Endothelial cell of umbilical vein (primary cell): ENCODE data around the gene SLC2A6. TPM values are rescaled to one million over a fixed set of nuclear protein-coding genes. Genes with fewer than 3 reads are reported as not detected.

Experiments used
- BruUV-seq: library from RNA; stranded (reverse); fragments of 400-500 nt; replicated peaks from 2 replicates; lab custom pipeline; 2021; lab: Mats Ljungman, UMichigan
- CTCF ChIA-PET: fragments of 300-600, 350-600 bp; sonication (Branson Sonifier 250); formaldehyde crosslinking; loops from one replicate; lab custom pipeline; 2021; ENCODE audit warnings: antibody characterized with exemption, inconsistent platforms; lab: Charles Lee
- POLR2A ChIA-PET: fragments of 300-600, 350-600 bp; sonication (Branson Sonifier 250); formaldehyde crosslinking; loops from one replicate; lab custom pipeline; 2021; ENCODE audit warnings: antibody characterized with exemption, inconsistent platforms; lab: Charles Lee
- DNase-seq: peaks from one replicate; pipeline ENCODE4 v3.0.0-alpha.2; 2011; ENCODE audit warnings: low read depth, low spot score
- FAIRE-seq: peaks from 2 replicates; lab custom pipeline; 2011; peaks lifted over from hg19 to GRCh38; lab: Jason Lieb, UNC
- H2AFZ ChIP-seq: 2 replicates; pipeline ENCODE4 v1.6.0; 2012; ENCODE audit warnings: low read depth, low read length, control low read depth, inconsistent platforms
- H3K27ac ChIP-seq: 2 replicates; pipeline ENCODE4 v1.5.1; 2011; ENCODE audit warnings: low read depth, mild to moderate bottlenecking, control low read depth, low read length, moderate library complexity; ENCODE audit not compliant: insufficient read depth
- H3K27me3 ChIP-seq, 2 experiments: 2 replicates each; pipeline versions ENCODE4 v1.6.0 to v1.6.1; 2011; ENCODE audit warnings: low read length in 2 of 2, mixed read lengths in 1 of 2; ENCODE audit not compliant: control insufficient read depth in 2 of 2, insufficient read depth in 2 of 2
- H3K36me3 ChIP-seq, 2 experiments: 2 replicates in 1 of 2; 3 replicates in 1 of 2; pipeline ENCODE4 v1.5.1; 2011; ENCODE audit warnings: low read length in 2 of 2, mild to moderate bottlenecking in 1 of 2, moderate library complexity in 1 of 2; ENCODE audit not compliant: control insufficient read depth in 2 of 2, insufficient read depth in 2 of 2; ENCODE audit errors: extremely low read depth in 1 of 2
- H3K4me1 ChIP-seq: 3 replicates; pipeline ENCODE4 v1.5.1; 2011; ENCODE audit warnings: mild to moderate bottlenecking, low read length; ENCODE audit not compliant: control insufficient read depth, insufficient read depth; ENCODE audit errors: extremely low read depth
- H3K4me2 ChIP-seq: 2 replicates; pipeline ENCODE4 v1.6.1; 2011; ENCODE audit warnings: low read length, control low read depth, mixed read lengths; ENCODE audit not compliant: insufficient read depth
- H3K4me3 ChIP-seq, 3 experiments: fragments of 200-600 bp in 1 of 3; sonication (generic), shearing (Covaris generic) in 1 of 3; replicated peaks in 1 of 3; 2 replicates each; pipeline ENCODE4 v1.5.1; 2011 to 2016; ENCODE audit warnings: control low read depth in 3 of 3, low read length in 3 of 3, mild to moderate bottlenecking in 2 of 3, inconsistent platforms in 1 of 3, low read depth in 1 of 3, moderate library complexity in 1 of 3; ENCODE audit not compliant: insufficient read depth in 1 of 3
- H3K79me2 ChIP-seq: 2 replicates; pipeline ENCODE4 v1.6.0; 2012; ENCODE audit warnings: low read length, inconsistent platforms; ENCODE audit not compliant: control insufficient read depth, insufficient read depth
- H3K9ac ChIP-seq: replicated peaks from 2 replicates; pipeline ENCODE3; 2011; ENCODE audit warnings: low read length, control low read depth; ENCODE audit not compliant: insufficient read depth; ENCODE audit errors: extremely low read depth
- H3K9me1 ChIP-seq: replicated peaks from 3 replicates; pipeline ENCODE4 v1.6.0; 2011; ENCODE audit warnings: mild to moderate bottlenecking, low read length; ENCODE audit not compliant: control insufficient read depth, insufficient read depth; ENCODE audit errors: extremely low read depth
- H3K9me3 ChIP-seq: replicated peaks from 2 replicates; pipeline ENCODE4 v1.5.1; 2012; ENCODE audit warnings: low read length, inconsistent platforms; ENCODE audit not compliant: control insufficient read depth, insufficient read depth
- H4K20me1 ChIP-seq: replicated peaks from 2 replicates; pipeline ENCODE3; 2011; ENCODE audit warnings: mild to moderate bottlenecking, low read length; ENCODE audit not compliant: control insufficient read depth, insufficient read depth; ENCODE audit errors: extremely low read depth
- EZH2 ChIP-seq: IDR thresholded peaks from 2 replicates; pipeline ENCODE4 v1.6.1; 2012; ENCODE audit warnings: borderline replicate concordance, low read depth, mild to moderate bottlenecking, moderate library complexity, low read length, inconsistent platforms; ENCODE audit not compliant: severe bottlenecking
- FOS ChIP-seq: IDR thresholded peaks from 2 replicates; pipeline ENCODE4 v1.6.1; 2011; ENCODE audit warnings: mild to moderate bottlenecking, low read length, moderate library complexity, borderline replicate concordance; ENCODE audit not compliant: insufficient read depth
- GATA2 ChIP-seq: IDR thresholded peaks from 2 replicates; pipeline ENCODE4 v1.7.0; 2011; ENCODE audit warnings: low read depth, mild to moderate bottlenecking, moderate library complexity, mixed read lengths, low read length; ENCODE audit not compliant: insufficient read length, insufficient read depth
- JUN ChIP-seq: IDR thresholded peaks from 2 replicates; pipeline ENCODE4 v1.6.1; 2011; ENCODE audit warnings: borderline replicate concordance, low read depth; ENCODE audit not compliant: insufficient read length, insufficient read depth
- MYC ChIP-seq: IDR thresholded peaks from one replicate; pipeline ENCODE4 v1.6.1; 2011; ENCODE audit warnings: mild to moderate bottlenecking, low read depth, low read length
- POLR2A ChIP-seq: IDR thresholded peaks from 2 replicates; pipeline ENCODE4 v1.6.1; 2012; ENCODE audit warnings: low read depth, mild to moderate bottlenecking, control low read depth, low read length
- POLR2AphosphoS5 ChIP-seq: IDR thresholded peaks from 2 replicates; pipeline ENCODE4 v1.6.1; 2012; ENCODE audit warnings: low read depth, mild to moderate bottlenecking, control low read depth, low read length, moderate library complexity; ENCODE audit not compliant: insufficient read depth
- dilution Hi-C: fragments of 300-500 bp; cut with MboI; formaldehyde crosslinking; loops from one replicate; pipeline ENCODE4 v1.15.0; 2019; ENCODE audit warnings: low sequenced_read_pairs; ENCODE audit not compliant: extremely low pct_ligation_motif_present
- intact Hi-C: fragments of 100-400 bp; cut with micrococcal nuclease; formaldehyde crosslinking; loops from one replicate; pipeline ENCODE4 v1.10.0; 2022
- polyA plus RNA-seq, 4 experiments: library from polyadenylated mRNA; depleted of rRNA in 3 of 4; stranded (reverse) in 3 of 4; unstranded in 1 of 4; fragments of >200 nt; gene quantifications; 2 replicates each; pipeline versions ENCODE4 v1.2.1 to v1.2.3, GENCODE V29; 2011 to 2012; ENCODE audit warnings: missing spikeins in 1 of 4
- total RNA-seq: library from RNA; stranded (reverse); gene quantifications from 2 replicates; pipeline ENCODE4 v1.2.3, GENCODE V29; 2021
- TF ChIP-seq, protein P1 (sequence below): IDR thresholded peaks from 2 replicates; pipeline ENCODE4 v1.6.1; 2011; ENCODE audit not compliant: insufficient read depth, insufficient read length
- TF ChIP-seq, protein P2 (sequence below), 2 donors: IDR thresholded peaks; 1 replicate in 1 of 2; 2 replicates in 1 of 2; pipeline ENCODE4 v1.5.1; 2011; ENCODE audit warnings: low read length in 2 of 2, mild to moderate bottlenecking in 2 of 2, moderate library complexity in 2 of 2, control low read depth in 1 of 2, inconsistent platforms in 1 of 2, low read depth in 1 of 2; ENCODE audit not compliant: insufficient read depth in 1 of 2; ENCODE audit errors: extremely low read depth in 1 of 2

The SLC2A6 gene
- total and polyA plus RNA-seq, 2 donors (not counting 3 experiments of a cell fraction or from before 2014, with no cell fraction given) = 35.7 to 39.6 TPM

DNA sequence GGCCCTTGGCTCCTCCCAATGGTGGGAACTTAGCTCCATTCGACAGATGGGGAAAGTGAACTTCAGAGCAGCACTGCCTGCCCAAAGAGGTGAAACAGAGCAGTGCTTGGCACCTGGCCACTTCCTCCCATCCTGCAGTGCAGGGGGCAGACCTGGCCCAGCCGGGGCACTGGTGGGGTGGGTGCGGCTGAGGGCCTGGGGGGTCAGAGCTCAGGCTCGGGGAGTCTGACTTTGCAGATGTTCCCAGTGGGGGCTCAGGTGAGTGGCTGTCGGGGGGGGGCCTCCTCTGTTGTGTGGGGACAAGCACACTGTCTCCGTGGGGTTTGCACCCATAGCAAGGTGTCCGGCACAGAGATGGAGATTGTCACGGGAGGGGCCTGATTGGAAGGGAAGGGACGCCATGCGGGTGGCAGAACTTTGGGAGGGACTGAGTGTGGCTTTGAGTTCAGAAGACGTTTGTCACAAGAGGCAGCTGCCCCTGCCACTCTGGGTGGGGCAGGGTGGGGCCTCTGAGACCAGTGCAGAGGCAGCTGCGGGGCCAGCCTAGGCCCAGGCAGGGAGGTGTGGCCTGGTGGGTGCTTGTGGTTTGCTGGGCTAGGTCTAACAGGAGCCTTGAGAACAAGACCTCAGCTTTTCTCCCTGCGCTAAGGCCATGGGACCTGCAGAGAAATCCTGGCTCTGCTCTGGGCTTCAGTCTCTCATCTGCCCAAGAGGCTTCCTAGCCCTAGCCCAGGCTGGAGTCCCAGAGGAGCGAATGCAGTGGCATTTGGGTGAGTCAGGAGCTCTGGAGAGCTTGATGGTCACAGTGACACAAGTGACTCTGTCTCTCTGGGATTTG lies 43.4 kb upstream of the SLC2A6 start:
- no peak overlapping the region for H3K4me3 ChIP-seq
- ChIA-PET POLR2A (no interaction called here), CTCF (no interaction called here)
- FAIRE-seq (no peak), DNase-seq (no peak)
- intact Hi-C loops (no loop called here), dilution Hi-C loops (no loop called here)
- H3K4me1 ChIP-seq = no peaks in the 10 kb centered on the region
- no peaks in the 10 kb centered on the region for H3K9me1 ChIP-seq
- H3K9ac ChIP-seq = no peak overlapping the region
- TF ChIP-seq JUN (no peak), GATA2 (no peak), EZH2 (no peak), FOS (no peak), POLR2AphosphoS5 (no peak), MYC (no peak), POLR2A (no peak)
- TF ChIP-seq, protein P1, sequence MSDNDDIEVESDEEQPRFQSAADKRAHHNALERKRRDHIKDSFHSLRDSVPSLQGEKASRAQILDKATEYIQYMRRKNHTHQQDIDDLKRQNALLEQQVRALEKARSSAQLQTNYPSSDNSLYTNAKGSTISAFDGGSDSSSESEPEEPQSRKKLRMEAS = no peak
- TF ChIP-seq, protein P2, sequence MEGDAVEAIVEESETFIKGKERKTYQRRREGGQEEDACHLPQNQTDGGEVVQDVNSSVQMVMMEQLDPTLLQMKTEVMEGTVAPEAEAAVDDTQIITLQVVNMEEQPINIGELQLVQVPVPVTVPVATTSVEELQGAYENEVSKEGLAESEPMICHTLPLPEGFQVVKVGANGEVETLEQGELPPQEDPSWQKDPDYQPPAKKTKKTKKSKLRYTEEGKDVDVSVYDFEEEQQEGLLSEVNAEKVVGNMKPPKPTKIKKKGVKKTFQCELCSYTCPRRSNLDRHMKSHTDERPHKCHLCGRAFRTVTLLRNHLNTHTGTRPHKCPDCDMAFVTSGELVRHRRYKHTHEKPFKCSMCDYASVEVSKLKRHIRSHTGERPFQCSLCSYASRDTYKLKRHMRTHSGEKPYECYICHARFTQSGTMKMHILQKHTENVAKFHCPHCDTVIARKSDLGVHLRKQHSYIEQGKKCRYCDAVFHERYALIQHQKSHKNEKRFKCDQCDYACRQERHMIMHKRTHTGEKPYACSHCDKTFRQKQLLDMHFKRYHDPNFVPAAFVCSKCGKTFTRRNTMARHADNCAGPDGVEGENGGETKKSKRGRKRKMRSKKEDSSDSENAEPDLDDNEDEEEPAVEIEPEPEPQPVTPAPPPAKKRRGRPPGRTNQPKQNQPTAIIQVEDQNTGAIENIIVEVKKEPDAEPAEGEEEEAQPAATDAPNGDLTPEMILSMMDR (IDR thresholded peaks at IDR 0.05; ENCODE audit: extremely low read depth in 1 of 2, insufficient read depth in 1 of 2, low read depth in 1 of 2, low read length in 2 of 2) = no peak
- H2AFZ ChIP-seq = no peak overlapping the region
- H3K27me3 ChIP-seq = no peaks in the 10 kb centered on the region
- no peaks in the 10 kb centered on the region for H3K9me3 ChIP-seq
- no peak overlapping the region for H3K4me2 ChIP-seq
- H3K27ac ChIP-seq = no peak overlapping the region
- H4K20me1 ChIP-seq = no peaks in the 10 kb centered on the region
- H3K36me3 ChIP-seq = no peaks in the 10 kb centered on the region
- no TSS peak for BruUV-seq
- H3K79me2 ChIP-seq = no peaks in the 10 kb centered on the region
